GM19099 (cell line): ENCODE measurements around the gene SYT5.

ENCODE experiments used
- POLR2A ChIP-seq: IDR thresholded peaks from 3 replicates; pipeline ENCODE4 v1.6.1; 2011; ENCODE audit warnings: low read depth; ENCODE audit not compliant: insufficient read length; ENCODE audit errors: extremely low read depth

Gene SYT5

GRCh38 chr19:55209693-55210472 is 29.8 kb upstream of the SYT5 start:
- TF ChIP-seq POLR2A = no peak

- no peak for TF ChIP-seq POLR2A
Observed at GRCh38 chr19:55208880-55209692, 29.0 kb upstream of the SYT5 start, which contains the start of gene PTPRH. Gene PTPRH (minus strand): TSS chr19:55209501. CDS start chr19:55209433, 68 bp downstream.

DNA sequence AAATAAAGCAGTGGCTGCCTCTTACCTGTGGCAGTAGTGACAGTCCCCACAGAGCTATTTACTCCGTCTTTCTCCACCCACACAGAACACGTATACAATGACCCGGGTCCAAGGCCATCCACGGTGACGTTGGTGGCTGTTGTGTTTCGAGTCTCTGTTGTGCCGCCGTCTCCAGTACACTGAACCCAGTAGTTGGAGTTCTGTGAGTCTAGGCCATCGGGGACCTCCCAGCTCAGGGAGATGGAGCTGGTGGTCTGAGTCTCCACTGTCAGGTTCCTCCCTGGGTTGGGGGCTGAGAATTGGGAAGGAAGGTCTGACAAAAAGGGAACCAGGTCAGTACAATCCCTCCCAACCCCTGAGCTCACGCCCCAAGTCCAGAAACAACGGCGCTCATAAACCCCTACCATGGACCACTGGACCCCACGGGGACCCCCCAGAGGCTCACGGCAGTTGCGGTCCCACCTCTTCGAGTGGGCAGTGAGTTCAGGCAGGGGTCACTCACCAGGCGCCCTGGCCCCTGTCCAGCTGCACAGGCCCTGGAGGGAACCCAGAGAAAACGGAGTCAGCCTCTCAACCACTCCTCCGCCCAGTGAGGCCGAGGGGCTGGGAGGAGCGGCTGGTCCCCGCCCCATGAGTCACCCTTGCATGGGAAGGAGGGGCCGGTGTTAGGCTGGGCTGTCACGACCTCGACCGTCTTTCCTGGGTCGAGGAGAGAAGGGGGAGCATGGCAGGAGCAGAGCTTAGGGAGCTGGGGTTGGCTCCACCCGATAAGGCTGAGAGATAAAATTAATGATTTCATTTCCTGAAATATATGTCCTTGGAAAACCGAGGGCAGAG is 26.8 kb upstream of the SYT5 start:
- TF ChIP-seq POLR2A = no peak

DNA sequence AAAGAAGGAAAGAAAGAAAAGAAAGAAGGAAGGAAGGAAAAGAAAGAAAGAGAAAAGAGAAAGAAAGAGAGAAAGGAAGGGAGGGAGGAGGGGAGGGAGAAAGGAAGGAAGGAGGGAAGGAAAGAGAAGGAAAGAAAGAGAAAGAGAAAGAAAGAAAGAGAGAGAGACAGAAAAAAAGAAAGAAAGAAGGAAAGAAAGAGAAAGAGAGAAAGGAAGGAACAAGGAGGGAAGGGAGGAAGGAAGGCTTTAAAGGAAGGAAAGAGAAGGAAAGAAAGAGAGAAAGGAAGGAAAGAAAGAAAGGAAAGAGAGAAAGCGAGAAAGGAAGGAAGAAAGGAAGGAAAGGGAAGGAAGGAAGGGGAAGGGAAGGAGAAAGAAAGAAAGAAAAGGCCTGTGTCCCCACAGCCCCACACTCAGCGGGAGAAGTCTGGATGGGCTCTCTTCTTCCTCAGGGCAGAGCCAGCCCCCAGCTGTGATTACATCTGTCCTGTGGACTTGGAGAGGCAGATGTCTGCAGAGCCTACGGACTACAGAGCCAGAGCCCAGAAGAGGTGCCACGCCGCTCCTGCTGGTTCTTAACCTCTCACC is 19.6 kb upstream of the SYT5 start:
- no peak for TF ChIP-seq POLR2A

DNA sequence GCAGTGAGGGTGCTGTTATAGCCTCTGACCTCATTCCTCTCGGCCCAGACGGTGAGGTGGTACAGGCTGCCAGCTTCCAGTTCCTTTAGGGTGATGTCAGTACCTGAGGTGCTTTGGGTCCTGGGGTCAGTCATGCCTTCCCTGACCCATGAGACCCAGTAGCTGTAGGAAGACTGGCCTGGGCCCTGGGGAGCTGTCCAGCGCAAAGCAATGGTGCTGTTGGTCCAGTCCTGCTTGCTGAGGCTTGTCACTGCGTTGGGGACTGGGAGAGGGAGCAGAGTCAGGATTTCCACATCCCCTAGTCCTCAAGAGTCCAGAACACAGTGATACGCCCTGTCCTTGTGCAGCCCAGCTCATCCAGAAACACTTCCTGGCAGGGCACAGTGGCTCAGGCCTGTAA is 18.6 kb upstream of the SYT5 start:
- TF ChIP-seq POLR2A = no peak

GRCh38 chr19:55197528-55197927 is 17.4 kb upstream of the SYT5 start:
- no peak for TF ChIP-seq POLR2A

GRCh38 chr19:55196803-55197202 is 16.7 kb upstream of the SYT5 start:
- no peak for TF ChIP-seq POLR2A

DNA sequence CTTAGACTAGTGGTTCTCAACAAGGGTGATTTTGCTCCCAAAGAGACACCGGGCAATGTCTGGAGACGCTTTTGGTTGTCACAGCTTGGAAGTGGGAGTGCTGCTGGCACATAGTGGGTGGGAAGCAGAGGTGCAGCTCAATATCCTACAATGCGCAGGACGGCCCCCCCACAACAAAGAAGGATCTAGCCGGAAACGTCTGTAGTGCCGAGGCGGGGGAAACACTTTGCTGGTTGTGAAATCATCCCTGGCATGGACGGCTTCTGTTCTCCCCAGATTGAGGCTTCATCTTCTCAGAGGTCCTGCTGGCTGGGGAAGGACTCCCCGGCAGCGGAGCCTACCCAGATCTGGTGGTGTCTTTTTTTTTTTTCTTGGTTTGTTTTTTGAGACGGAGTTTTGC is 13.4 kb upstream of the SYT5 start:
- TF ChIP-seq POLR2A = no peak

- no peak for TF ChIP-seq POLR2A
Observed at GRCh38 chr19:55189403-55189835, 9.3 kb upstream of the SYT5 start.

GRCh38 chr19:55188625-55189024 is 8.5 kb upstream of the SYT5 start:
- TF ChIP-seq POLR2A = no peak

DNA sequence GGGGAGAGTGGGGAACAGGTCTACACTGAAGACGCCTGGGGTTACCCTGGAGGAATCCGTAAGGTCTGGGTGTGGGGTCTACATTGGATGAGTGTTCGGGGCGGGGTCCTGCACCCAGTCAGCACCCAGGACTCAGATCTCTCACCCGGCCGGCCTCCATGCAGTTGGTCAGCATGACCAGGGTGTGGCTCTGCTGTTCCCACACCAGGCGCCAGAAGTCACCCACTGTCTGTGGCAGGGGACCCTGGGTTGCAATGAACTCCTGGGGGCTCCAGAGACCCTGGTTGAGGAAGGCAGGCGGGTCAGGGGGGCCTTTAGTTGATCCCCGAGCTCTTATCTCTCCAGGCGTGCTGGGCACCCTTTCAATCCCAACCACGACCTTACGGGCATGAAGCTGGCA is 6.0 kb upstream of the SYT5 start:
- TF ChIP-seq POLR2A = no peak

DNA sequence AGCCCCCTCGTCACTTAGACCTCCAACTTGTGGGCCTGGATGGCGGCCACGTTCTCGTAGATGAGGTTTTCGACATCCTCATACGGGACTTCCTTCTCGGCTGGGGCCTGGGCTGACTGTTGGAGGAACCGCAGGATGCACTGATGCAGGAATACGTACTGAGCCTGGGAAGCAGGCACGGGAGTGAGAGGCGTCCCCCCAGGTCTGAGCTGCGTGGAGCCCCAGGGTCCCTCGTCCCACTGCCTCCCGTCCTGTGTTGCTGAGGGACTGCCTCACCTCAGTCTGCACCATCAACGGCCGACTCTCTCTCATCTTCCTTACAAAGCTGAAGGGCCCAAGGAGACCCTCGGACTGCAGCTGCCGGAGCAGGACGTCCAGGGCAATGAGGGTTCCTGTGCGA is 1.7 kb upstream of the SYT5 start:
- TF ChIP-seq POLR2A = no peak

- no peak for TF ChIP-seq POLR2A
Observed at GRCh38 chr19:55178781-55179599, 1.1 kb downstream of the SYT5 start.

- no peak for TF ChIP-seq POLR2A
Observed at GRCh38 chr19:55176076-55176475, 4.0 kb downstream of the SYT5 start.
